ENCODE data around the gene IL1RN.

The IL1RN gene

DNA sequence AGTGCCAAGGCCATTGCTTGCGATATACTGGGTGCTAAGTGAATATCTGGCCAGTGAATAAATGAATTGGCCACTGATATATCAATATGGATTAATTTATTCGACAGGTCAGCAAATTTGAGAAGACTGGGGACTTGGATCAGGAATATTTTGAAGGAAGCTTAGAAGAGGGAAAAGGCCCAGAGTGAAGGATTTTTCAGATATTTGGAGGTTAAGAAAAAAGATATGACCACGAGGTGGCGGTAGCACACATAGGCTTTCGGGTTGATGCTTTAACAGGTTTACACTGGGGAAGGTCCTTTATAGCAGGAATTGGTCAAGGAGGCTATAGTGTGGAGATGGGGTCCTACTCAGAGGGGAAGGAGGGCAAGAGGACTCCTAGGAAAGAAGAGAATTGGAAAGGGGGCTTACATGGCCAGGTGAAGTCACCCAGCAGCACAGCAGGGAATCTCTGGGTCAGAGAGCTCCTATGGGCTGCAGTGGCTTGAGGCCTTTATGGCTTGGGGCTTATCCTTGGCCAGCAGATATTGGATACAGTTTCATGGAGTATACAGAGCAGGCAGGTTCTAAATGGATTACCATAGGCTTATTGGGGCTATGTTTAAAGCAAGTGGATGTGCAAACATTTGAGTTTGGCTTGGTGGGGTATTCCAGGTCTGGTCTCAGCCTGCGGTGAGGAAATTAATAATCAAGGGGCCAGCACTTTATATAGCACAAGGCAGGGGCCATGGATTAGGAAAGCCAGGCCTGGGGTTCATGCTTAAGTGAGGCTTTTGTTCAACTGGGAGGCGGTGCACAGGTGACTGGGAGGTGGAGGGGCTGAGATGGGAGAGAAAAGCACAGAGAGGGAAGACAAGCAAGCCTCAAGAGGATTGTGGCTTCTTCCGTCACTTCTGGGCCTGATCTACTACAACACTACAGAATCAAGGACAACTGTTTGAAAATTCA lies 9.7 kb downstream of the IL1RN start:
- no peak for TF ChIP-seq JUND (IDR thresholded peaks at IDR 0.05; ENCODE audit: low read depth)
- DNase-seq (ENCODE audit: low read depth in 1 of 2, low spot score in 1 of 2): peak; percentile 37 to 62
- in situ Hi-C loops (cut with HindIII; ENCODE audit: low pct_unique_long_range_greater_than_20kb, low sequenced_read_pairs): no loop called here

DNA sequence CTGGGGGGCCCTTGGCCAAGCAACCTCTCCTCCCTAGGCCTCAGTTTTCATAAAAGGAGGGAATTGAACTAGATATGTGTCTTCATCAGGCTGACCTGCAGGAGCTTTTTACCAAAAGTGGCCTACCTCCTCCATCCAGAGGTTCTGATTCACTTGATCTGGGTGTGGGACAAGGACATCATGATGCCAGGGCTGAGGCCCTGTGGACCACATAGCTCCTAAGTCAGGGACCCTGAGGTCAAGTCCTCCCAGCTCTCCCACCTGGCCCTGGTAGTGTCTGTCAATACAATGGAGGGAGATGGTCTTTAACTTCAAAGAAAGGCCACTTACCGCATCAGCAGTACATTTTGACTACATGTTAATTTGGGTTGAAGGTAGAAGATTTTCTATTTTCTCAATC lies 10.4 kb downstream of the IL1RN start:
- no peak for TF ChIP-seq JUND (IDR thresholded peaks at IDR 0.05; ENCODE audit: low read depth)
- in situ Hi-C loops (cut with HindIII; ENCODE audit: low pct_unique_long_range_greater_than_20kb, low sequenced_read_pairs): no loop called here
- no peak for DNase-seq (ENCODE audit: low read depth in 1 of 2, low spot score in 1 of 2)

GRCh38 chr2:113138428-113139322 lies 11.3 kb downstream of the IL1RN start:
- no peak for TF ChIP-seq JUND (IDR thresholded peaks at IDR 0.05; ENCODE audit: low read depth)
- peak; percentile 16 to 79 for DNase-seq (ENCODE audit: low read depth in 1 of 2, low spot score in 1 of 2)
- in situ Hi-C loops (cut with HindIII; ENCODE audit: low pct_unique_long_range_greater_than_20kb, low sequenced_read_pairs): no loop called here

DNA sequence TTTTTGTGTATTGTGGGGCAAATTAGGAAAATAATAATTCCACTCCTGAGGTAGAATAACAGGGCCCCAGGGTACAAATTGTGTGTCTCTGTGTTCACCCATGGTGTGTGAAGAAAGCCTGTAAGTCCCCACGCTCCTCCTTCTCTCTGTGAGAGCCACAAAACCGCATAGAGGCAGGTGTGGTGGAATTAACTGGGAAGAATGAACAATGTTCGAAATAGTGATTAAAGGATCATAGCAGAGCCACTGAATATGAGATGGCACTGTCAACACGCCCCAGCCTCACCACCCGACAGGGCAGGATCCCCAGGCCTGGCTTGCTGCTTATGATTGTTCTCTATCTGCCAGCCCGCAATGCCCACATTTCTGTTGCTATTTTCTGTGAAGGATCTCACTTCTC lies 14.1 kb downstream of the IL1RN start:
- no peak for TF ChIP-seq JUND (IDR thresholded peaks at IDR 0.05; ENCODE audit: low read depth)
- DNase-seq (ENCODE audit: low read depth in 1 of 2, low spot score in 1 of 2): no peak
- in situ Hi-C loops (cut with HindIII; ENCODE audit: low pct_unique_long_range_greater_than_20kb, low sequenced_read_pairs): no loop called here

GRCh38 chr2:113142290-113142689 lies 14.9 kb downstream of the IL1RN start:
- in situ Hi-C loops (cut with HindIII; ENCODE audit: low pct_unique_long_range_greater_than_20kb, low sequenced_read_pairs): no loop called here
- no peak for DNase-seq (ENCODE audit: low read depth in 1 of 2, low spot score in 1 of 2)
- no peak for TF ChIP-seq JUND (IDR thresholded peaks at IDR 0.05; ENCODE audit: low read depth)

- in situ Hi-C loops (cut with HindIII; ENCODE audit: low pct_unique_long_range_greater_than_20kb, low sequenced_read_pairs): no loop called here
- DNase-seq (ENCODE audit: low read depth in 1 of 2, low spot score in 1 of 2): no peak
- TF ChIP-seq JUND (IDR thresholded peaks at IDR 0.05; ENCODE audit: low read depth): no peak
These were observed 16.9 kb downstream of the IL1RN start for GRCh38 chr2:113144259-113144658.

DNA sequence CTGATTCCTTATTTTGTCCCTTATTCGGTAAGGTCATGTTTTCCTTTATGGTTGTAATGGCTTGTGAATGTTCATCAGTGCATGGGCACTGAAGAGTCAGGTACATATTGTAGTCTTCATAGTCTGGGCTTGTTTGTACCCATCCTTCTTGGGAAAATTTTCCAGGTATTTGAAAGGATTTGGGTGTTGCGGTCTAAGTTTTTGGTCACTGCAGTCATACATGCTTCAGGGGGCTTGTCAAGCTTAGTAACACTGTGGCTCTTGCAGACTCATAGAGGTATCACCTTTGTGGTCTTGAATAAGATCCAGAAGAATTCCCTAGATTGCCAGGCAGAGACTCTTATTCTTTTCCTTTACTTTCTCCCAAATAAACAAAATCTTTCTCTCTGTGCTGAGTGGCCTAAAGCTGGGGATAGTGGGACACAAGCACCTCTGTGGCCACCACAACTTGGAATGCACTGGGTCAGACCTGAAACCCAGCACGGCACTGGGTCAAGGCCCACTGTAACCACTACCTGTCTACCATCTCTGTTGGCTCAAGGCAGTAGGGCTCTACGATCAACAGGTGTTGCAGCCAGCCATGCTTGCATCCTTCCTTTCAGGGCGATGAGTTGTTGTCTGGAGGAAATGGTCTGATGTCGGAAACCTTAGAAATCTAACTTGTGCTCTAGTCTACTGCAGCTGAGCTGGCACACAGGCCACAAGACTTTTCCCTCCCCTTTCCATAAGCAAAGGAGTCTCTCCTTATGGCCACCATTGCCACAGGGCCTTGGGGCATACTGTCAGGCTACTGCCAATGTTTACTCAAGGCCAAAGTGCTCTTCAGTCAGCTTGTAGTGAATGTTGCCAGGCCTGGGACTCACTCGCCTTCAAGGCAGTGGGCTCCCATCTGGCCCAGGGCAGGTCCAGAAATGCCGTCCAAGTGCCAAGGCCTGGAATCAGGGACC lies 21.5 kb downstream of the IL1RN start:
- in situ Hi-C loops (cut with HindIII; ENCODE audit: low pct_unique_long_range_greater_than_20kb, low sequenced_read_pairs): no loop called here
- no peak for TF ChIP-seq JUND (IDR thresholded peaks at IDR 0.05; ENCODE audit: low read depth)
- DNase-seq (ENCODE audit: low read depth in 1 of 2, low spot score in 1 of 2): no peak

DNA sequence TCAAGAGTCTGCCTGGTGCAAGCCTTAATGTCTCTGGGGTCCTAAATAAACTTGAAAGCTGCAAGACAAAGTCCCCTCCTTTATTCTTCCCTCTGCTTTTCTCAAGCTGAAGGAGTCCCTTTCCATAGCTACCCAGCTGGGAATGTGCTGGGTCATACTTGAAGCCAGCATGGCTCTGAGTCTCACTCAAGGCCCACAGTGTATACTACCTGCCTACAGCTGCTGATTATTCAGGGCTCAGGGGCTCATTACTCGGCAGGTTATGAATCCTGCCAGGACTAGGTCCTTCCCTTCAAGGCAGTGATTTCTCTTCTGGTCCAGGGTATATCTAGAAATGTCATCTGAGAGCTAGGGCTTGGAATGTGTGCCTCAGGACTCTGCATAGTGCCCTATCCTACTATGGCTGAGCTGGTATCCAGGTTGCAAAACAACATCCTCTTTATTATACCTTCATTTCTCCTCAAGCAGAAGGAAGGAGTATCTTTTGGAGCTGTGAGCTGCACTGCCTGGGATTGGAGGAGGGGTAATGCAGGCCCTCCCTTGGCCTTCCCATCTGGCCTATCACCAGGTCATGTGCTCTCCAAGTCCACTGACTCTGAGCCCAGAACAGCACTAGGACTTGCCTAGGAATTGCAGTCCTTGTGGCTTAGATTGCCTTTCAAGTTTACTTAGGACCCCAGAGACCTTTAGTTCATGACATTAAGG lies 22.3 kb downstream of the IL1RN start:
- peak in 1 of 2 experiments; percentile 57 for DNase-seq (ENCODE audit: low read depth in 1 of 2, low spot score in 1 of 2)
- no peak for TF ChIP-seq JUND (IDR thresholded peaks at IDR 0.05; ENCODE audit: low read depth)
- in situ Hi-C loops (cut with HindIII; ENCODE audit: low pct_unique_long_range_greater_than_20kb, low sequenced_read_pairs): no loop called here

DNA sequence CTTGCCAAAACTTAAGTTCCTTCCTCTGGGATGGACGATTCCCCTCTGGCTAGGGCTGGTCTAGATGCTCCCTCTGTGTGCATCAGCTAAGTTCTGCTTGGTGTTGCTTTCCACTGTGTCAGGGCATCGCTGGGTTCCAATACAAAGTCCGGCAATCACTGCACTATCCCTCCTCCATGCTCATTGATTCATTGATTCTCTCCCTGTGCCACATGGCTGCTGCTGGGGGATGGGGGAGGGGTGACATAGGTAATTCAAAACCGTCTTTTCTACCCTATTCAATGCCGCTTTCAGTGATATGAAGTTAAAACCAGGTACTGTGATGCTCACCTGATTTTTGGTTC lies 22.8 kb downstream of the IL1RN start:
- DNase-seq (ENCODE audit: low read depth in 1 of 2, low spot score in 1 of 2): no peak
- in situ Hi-C loops (cut with HindIII; ENCODE audit: low pct_unique_long_range_greater_than_20kb, low sequenced_read_pairs): no loop called here
- TF ChIP-seq JUND (IDR thresholded peaks at IDR 0.05; ENCODE audit: low read depth): no peak

DNA sequence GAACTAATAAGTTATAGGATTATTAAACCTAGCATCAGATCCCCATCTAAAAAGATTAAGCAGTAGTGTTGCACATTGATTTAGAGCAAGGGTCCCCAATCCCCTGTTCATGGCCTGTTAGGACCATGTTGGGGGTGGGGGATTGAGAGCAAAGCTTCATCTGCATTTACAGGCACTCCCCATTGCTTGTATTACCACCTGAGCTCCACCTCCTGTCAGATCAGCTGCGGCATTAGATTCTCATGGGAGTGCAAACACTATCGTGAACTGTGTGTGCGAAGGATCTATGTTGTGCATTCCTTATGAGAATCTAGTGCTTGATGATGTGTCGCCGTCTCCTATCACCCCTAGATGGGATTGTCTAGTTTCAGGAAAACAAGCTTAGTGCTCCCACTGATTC lies 27.9 kb downstream of the IL1RN start:
- in situ Hi-C loops (cut with HindIII; ENCODE audit: low pct_unique_long_range_greater_than_20kb, low sequenced_read_pairs): no loop called here
- no peak for DNase-seq (ENCODE audit: low read depth in 1 of 2, low spot score in 1 of 2)
- no peak for TF ChIP-seq JUND (IDR thresholded peaks at IDR 0.05; ENCODE audit: low read depth)

GRCh38 chr2:113156278-113157117 lies 29.1 kb downstream of the IL1RN start:
- in situ Hi-C loops (cut with HindIII; ENCODE audit: low pct_unique_long_range_greater_than_20kb, low sequenced_read_pairs): no loop called here
- TF ChIP-seq JUND (IDR thresholded peaks at IDR 0.05; ENCODE audit: low read depth): no peak
- peak in 1 of 2 experiments; percentile 43 for DNase-seq (ENCODE audit: low read depth in 1 of 2, low spot score in 1 of 2)

Data from T47D (cell line).